KMS-11 (cell line): ENCODE measurements around the gene TMEM150B.

Experiments used
- H2AFZ ChIP-seq: fragments of 200-600 bp; sonication (generic); 2 replicates; pipeline ENCODE4 v1.6.1; 2016; ENCODE audit warnings: antibody characterized with exemption, mixed run types, low read depth
- H3K27ac ChIP-seq: fragments of 200-600 bp; sonication (generic); 2 replicates; pipeline ENCODE4 v1.6.1; 2016; ENCODE audit warnings: mild to moderate bottlenecking, mixed run types
- H3K27me3 ChIP-seq: fragments of 200-600 bp; sonication (generic); 2 replicates; pipeline ENCODE4 v1.6.1; 2017; ENCODE audit warnings: mild to moderate bottlenecking, low read depth, mixed run types, moderate library complexity; ENCODE audit not compliant: insufficient read depth
- H3K36me3 ChIP-seq: fragments of 200-600 bp; sonication (generic); 2 replicates; pipeline ENCODE4 v1.6.1; 2017; ENCODE audit warnings: mild to moderate bottlenecking, mixed run types; ENCODE audit not compliant: insufficient read depth
- H3K4me1 ChIP-seq: fragments of 200-600 bp; sonication (generic); 2 replicates; pipeline ENCODE4 v1.6.1; 2016; ENCODE audit warnings: mild to moderate bottlenecking, low read depth, mixed run types; ENCODE audit not compliant: poor library complexity, severe bottlenecking
- H3K4me2 ChIP-seq: fragments of 200-600 bp; sonication (generic); 2 replicates; pipeline ENCODE4 v1.7.0; 2016; ENCODE audit warnings: mild to moderate bottlenecking, mixed run types
- H3K4me3 ChIP-seq: fragments of 200-600 bp; sonication (generic); IDR thresholded peaks from 2 replicates; pipeline ENCODE4 v1.6.1; 2017; ENCODE audit warnings: low read depth, low read length, mixed read lengths; ENCODE audit not compliant: insufficient read depth
- H3K79me2 ChIP-seq: fragments of 200-600 bp; sonication (generic); 2 replicates; pipeline ENCODE4 v1.6.1; 2016; ENCODE audit warnings: low read depth, mixed run types; ENCODE audit not compliant: insufficient read depth
- H3K9ac ChIP-seq: fragments of 200-600 bp; sonication (generic); 2 replicates; pipeline ENCODE4 v1.6.1; 2016; ENCODE audit warnings: mild to moderate bottlenecking, mixed run types
- H4K20me1 ChIP-seq: fragments of 200-600 bp; sonication (generic); 2 replicates; pipeline ENCODE4 v1.6.1; 2016; ENCODE audit warnings: mild to moderate bottlenecking, mixed run types; ENCODE audit not compliant: insufficient read depth
- CTCF ChIP-seq: fragments of 200-600 bp; sonication (generic); conservative IDR thresholded peaks from 2 replicates; pipeline ENCODE4 v1.6.1; 2017; ENCODE audit warnings: low read depth, mild to moderate bottlenecking, antibody characterized with exemption, low read length, moderate library complexity, mixed read lengths

TMEM150B gene

GRCh38 chr19:55265173-55265572 lies 60.0 kb downstream of the TMEM150B start:
- Histone ChIP-seq H3K9ac (no peak overlapping the region), H3K4me2 (no peak overlapping the region), H3K4me3 (no peak overlapping the region), H3K27ac (no peak overlapping the region), H4K20me1 (no peaks in the 10 kb centered on the region), H3K27me3 (no peaks in the 10 kb centered on the region), H2AFZ (no peak overlapping the region), H3K36me3 (no peaks in the 10 kb centered on the region), H3K4me1 (peaks cover 5% of the 10 kb centered on the region), H3K79me2 (no peaks in the 10 kb centered on the region; the same call in 1 of the 2 replicates)
- no peak for TF ChIP-seq CTCF

- Histone ChIP-seq H3K79me2 (no peaks in the 10 kb centered on the region; the same call in 1 of the 2 replicates), H3K27ac (no peak overlapping the region), H2AFZ (no peak overlapping the region), H4K20me1 (no peaks in the 10 kb centered on the region), H3K9ac (no peak overlapping the region), H3K4me2 (no peak overlapping the region), H3K27me3 (no peaks in the 10 kb centered on the region), H3K36me3 (no peaks in the 10 kb centered on the region), H3K4me3 (no peak overlapping the region), H3K4me1 (peaks cover 10% of the 10 kb centered on the region)
- TF ChIP-seq CTCF: no peak
These were observed 60.6 kb downstream of the TMEM150B start for GRCh38 chr19:55264531-55264930.
